PC-9 (cell line): ENCODE measurements around the gene TAS1R3.

ENCODE experiments used
- EZH2 ChIP-seq: fragments of 200-600 bp; sonication (generic); IDR thresholded peaks from 2 replicates; pipeline ENCODE4 v1.8.0; 2017; ENCODE audit warnings: antibody characterized with exemption, low read depth
- TF ChIP-seq, protein P1 (sequence below): fragments of 200-600 bp; sonication (generic); conservative IDR thresholded peaks from 2 replicates; pipeline ENCODE4 v1.6.1; 2017; ENCODE audit warnings: mixed run types, antibody characterized with exemption, mild to moderate bottlenecking, moderate library complexity

GRCh38 chr1:1324084-1324523 is 7.0 kb upstream of the TAS1R3 start:
- TF ChIP-seq EZH2, result no peak
- TF ChIP-seq, protein P1, sequence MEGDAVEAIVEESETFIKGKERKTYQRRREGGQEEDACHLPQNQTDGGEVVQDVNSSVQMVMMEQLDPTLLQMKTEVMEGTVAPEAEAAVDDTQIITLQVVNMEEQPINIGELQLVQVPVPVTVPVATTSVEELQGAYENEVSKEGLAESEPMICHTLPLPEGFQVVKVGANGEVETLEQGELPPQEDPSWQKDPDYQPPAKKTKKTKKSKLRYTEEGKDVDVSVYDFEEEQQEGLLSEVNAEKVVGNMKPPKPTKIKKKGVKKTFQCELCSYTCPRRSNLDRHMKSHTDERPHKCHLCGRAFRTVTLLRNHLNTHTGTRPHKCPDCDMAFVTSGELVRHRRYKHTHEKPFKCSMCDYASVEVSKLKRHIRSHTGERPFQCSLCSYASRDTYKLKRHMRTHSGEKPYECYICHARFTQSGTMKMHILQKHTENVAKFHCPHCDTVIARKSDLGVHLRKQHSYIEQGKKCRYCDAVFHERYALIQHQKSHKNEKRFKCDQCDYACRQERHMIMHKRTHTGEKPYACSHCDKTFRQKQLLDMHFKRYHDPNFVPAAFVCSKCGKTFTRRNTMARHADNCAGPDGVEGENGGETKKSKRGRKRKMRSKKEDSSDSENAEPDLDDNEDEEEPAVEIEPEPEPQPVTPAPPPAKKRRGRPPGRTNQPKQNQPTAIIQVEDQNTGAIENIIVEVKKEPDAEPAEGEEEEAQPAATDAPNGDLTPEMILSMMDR, result no peak
